ENCODE results near the gene ANO3.

Gene ANO3

GRCh38 chr11:26512196-26512595, 180.3 kb downstream of the ANO3 start:
- Histone ChIP-seq H3K9ac (no peak overlapping the region), H3K27me3 (no peaks in the 10 kb centered on the region), H4K20me1 (no peaks in the 10 kb centered on the region), H3K27ac (no peak overlapping the region), H3K36me3 (no peaks in the 10 kb centered on the region), H3K4me1 (peaks cover 0 to 14% (median 0%) of the 10 kb centered on the region in 10 experiments; a peak in 4 of 20 replicates), H3K4me3 (no peak overlapping the region), H3K9me3 (replicated peaks in 1 of 11) (no peaks in the 10 kb centered on the region), H3K4me2 (no peak overlapping the region)
- TF ChIP-seq Cebpa-rat (IDR thresholded peaks at IDR 0.05), result no peak

- H3K4me3 ChIP-seq, result no peak overlapping the region
- TF ChIP-seq Cebpa-rat (IDR thresholded peaks at IDR 0.05), result no peak
Observed at GRCh38 chr11:26519469-26519868, 187.5 kb downstream of the ANO3 start.

GRCh38 chr11:26522912-26523610, 191.1 kb downstream of the ANO3 start:
- H3K4me1 ChIP-seq, result no peaks in the 10 kb centered on the region
- no peaks in the 10 kb centered on the region for H3K36me3 ChIP-seq
- no peak overlapping the region for H3K27ac ChIP-seq
- no peaks in the 10 kb centered on the region for H3K9me3 ChIP-seq (replicated peaks in 1 of 11)
- no peak for TF ChIP-seq Cebpa-rat (IDR thresholded peaks at IDR 0.05)
- no peak overlapping the region for H3K4me3 ChIP-seq
- no peak overlapping the region for H3K4me2 ChIP-seq
- no peak overlapping the region for H3K9ac ChIP-seq
- H3K27me3 ChIP-seq, result no peaks in the 10 kb centered on the region
- no peaks in the 10 kb centered on the region for H4K20me1 ChIP-seq

More at GRCh38 chr11:26519469-26519868, 187.5 kb downstream of the ANO3 start:
- no peak overlapping the region for H3K9ac ChIP-seq
- no peaks in the 10 kb centered on the region for H3K36me3 ChIP-seq
- no peaks in the 10 kb centered on the region for H3K4me1 ChIP-seq
- H3K9me3 ChIP-seq (replicated peaks in 1 of 11), result no peaks in the 10 kb centered on the region
- no peaks in the 10 kb centered on the region for H4K20me1 ChIP-seq
- no peaks in the 10 kb centered on the region; a peak in 1 of 22 replicates for H3K27me3 ChIP-seq
- no peak overlapping the region for H3K27ac ChIP-seq
- H3K4me2 ChIP-seq, result no peak overlapping the region

- H3K36me3 ChIP-seq, result no peaks in the 10 kb centered on the region
- no peak overlapping the region for H3K9ac ChIP-seq
- no peaks in the 10 kb centered on the region for H3K9me3 ChIP-seq (replicated peaks in 1 of 11)
- H4K20me1 ChIP-seq, result no peaks in the 10 kb centered on the region
- no peak for TF ChIP-seq Cebpa-rat (IDR thresholded peaks at IDR 0.05)
- H3K4me3 ChIP-seq, result no peak overlapping the region
- H3K4me2 ChIP-seq, result no peak overlapping the region
- no peaks in the 10 kb centered on the region for H3K4me1 ChIP-seq
- H3K27ac ChIP-seq, result no peak overlapping the region
- H3K27me3 ChIP-seq, result no peaks in the 10 kb centered on the region
Observed at GRCh38 chr11:26527685-26528084, 195.8 kb downstream of the ANO3 start.

- Histone ChIP-seq H3K4me3 (no peak overlapping the region), H3K4me1 (no peaks in the 10 kb centered on the region), H3K27me3 (no peaks in the 10 kb centered on the region), H3K9me3 (replicated peaks in 1 of 11) (no peaks in the 10 kb centered on the region), H3K9ac (no peak overlapping the region), H3K4me2 (no peak overlapping the region), H3K36me3 (no peaks in the 10 kb centered on the region), H3K27ac (no peak overlapping the region), H4K20me1 (no peaks in the 10 kb centered on the region)
- no peak for TF ChIP-seq Cebpa-rat (IDR thresholded peaks at IDR 0.05)
Observed at GRCh38 chr11:26537341-26537740, 205.4 kb downstream of the ANO3 start.

GRCh38 chr11:26539517-26539916, 207.6 kb downstream of the ANO3 start:
- H3K36me3 ChIP-seq, result no peaks in the 10 kb centered on the region
- H3K4me1 ChIP-seq, result no peaks in the 10 kb centered on the region
- no peak overlapping the region for H3K4me3 ChIP-seq
- no peak overlapping the region for H3K9ac ChIP-seq
- no peaks in the 10 kb centered on the region for H3K9me3 ChIP-seq (replicated peaks in 1 of 11)
- H3K27ac ChIP-seq, result no peak overlapping the region
- H3K27me3 ChIP-seq, result no peaks in the 10 kb centered on the region
- H3K4me2 ChIP-seq, result no peak overlapping the region
- no peak for TF ChIP-seq Cebpa-rat (IDR thresholded peaks at IDR 0.05)
- H4K20me1 ChIP-seq, result no peaks in the 10 kb centered on the region

GRCh38 chr11:26541870-26542269, 209.9 kb downstream of the ANO3 start:
- no peaks in the 10 kb centered on the region for H3K36me3 ChIP-seq
- H3K9me3 ChIP-seq (replicated peaks in 1 of 11), result no peaks in the 10 kb centered on the region
- no peaks in the 10 kb centered on the region for H3K27me3 ChIP-seq
- no peak overlapping the region for H3K4me3 ChIP-seq
- no peak overlapping the region for H3K27ac ChIP-seq
- no peak overlapping the region for H3K4me2 ChIP-seq
- TF ChIP-seq Cebpa-rat (IDR thresholded peaks at IDR 0.05), result no peak
- H3K9ac ChIP-seq, result no peak overlapping the region
- no peaks in the 10 kb centered on the region for H4K20me1 ChIP-seq
- H3K4me1 ChIP-seq, result no peaks in the 10 kb centered on the region

- Histone ChIP-seq H3K4me1 (no peaks in the 10 kb centered on the region), H3K27me3 (no peaks in the 10 kb centered on the region), H3K9me3 (replicated peaks in 1 of 11) (no peaks in the 10 kb centered on the region), H3K36me3 (no peaks in the 10 kb centered on the region), H3K9ac (no peak overlapping the region), H3K27ac (no peak overlapping the region), H3K4me2 (no peak overlapping the region), H4K20me1 (no peaks in the 10 kb centered on the region), H3K4me3 (no peak overlapping the region)
- no peak for TF ChIP-seq Cebpa-rat (IDR thresholded peaks at IDR 0.05)
Observed at GRCh38 chr11:26549176-26549575, 217.2 kb downstream of the ANO3 start.

- no peak overlapping the region for H3K9ac ChIP-seq
- H3K27ac ChIP-seq, result no peak overlapping the region
- H3K4me3 ChIP-seq, result no peak overlapping the region
- H3K36me3 ChIP-seq, result no peaks in the 10 kb centered on the region
- no peak for TF ChIP-seq Cebpa-rat (IDR thresholded peaks at IDR 0.05)
- no peaks in the 10 kb centered on the region for H3K9me3 ChIP-seq (replicated peaks in 1 of 11)
- H3K27me3 ChIP-seq, result no peaks in the 10 kb centered on the region
- H4K20me1 ChIP-seq, result no peaks in the 10 kb centered on the region
- no peak overlapping the region for H3K4me2 ChIP-seq
- no peaks in the 10 kb centered on the region for H3K4me1 ChIP-seq
Observed at GRCh38 chr11:26550022-26550421, 218.1 kb downstream of the ANO3 start.

- H3K36me3 ChIP-seq, result no peaks in the 10 kb centered on the region
- H3K27ac ChIP-seq, result no peak overlapping the region
- H3K4me2 ChIP-seq, result no peak overlapping the region
- H3K4me1 ChIP-seq, result no peaks in the 10 kb centered on the region
- no peaks in the 10 kb centered on the region for H3K9me3 ChIP-seq (replicated peaks in 1 of 11)
- H3K27me3 ChIP-seq, result no peaks in the 10 kb centered on the region
- H3K4me3 ChIP-seq, result no peak overlapping the region
- no peak for TF ChIP-seq Cebpa-rat (IDR thresholded peaks at IDR 0.05)
- no peak overlapping the region for H3K9ac ChIP-seq
- no peaks in the 10 kb centered on the region for H4K20me1 ChIP-seq
Observed at GRCh38 chr11:26551186-26551801, 219.4 kb downstream of the ANO3 start.

Measured in BLaER1 treated with 17β-estradiol and CSF1 and Interleukin-3, amounts not matched to agents 10 nM and 100 nM (cell line).